HepG2 (cell line): ENCODE results near the gene MBIP.

ENCODE experiments used
- BRD4 ChIP-seq: sonication (generic); formaldehyde crosslinking; IDR thresholded peaks from 2 replicates; pipeline ENCODE4 v1.4.0; 2020; ENCODE audit warnings: missing genetic modification reagents
- CBFB ChIP-seq: sonication (generic); formaldehyde crosslinking; IDR thresholded peaks from 2 replicates; pipeline ENCODE4 v1.4.0; 2020; ENCODE audit warnings: missing genetic modification reagents
- CTCF ChIP-seq: sonication (generic); formaldehyde crosslinking; IDR thresholded peaks from 2 replicates; pipeline ENCODE4 v1.5.0; 2020; ENCODE audit warnings: mild to moderate bottlenecking, missing genetic modification reagents, moderate library complexity
- FOXA3 ChIP-seq: IDR thresholded peaks from 2 replicates; pipeline ENCODE4 v1.6.1; 2016; ENCODE audit warnings: missing genetic modification reagents, missing compliant biosample characterization
- HIC2 ChIP-seq: sonication (generic); formaldehyde crosslinking; IDR thresholded peaks from 2 replicates; pipeline ENCODE4 v1.9.0; 2022; ENCODE audit warnings: low read depth, missing genetic modification reagents
- HMGXB4 ChIP-seq, 2 experiments: sonication (generic) in 1 of 2; formaldehyde crosslinking in 1 of 2; IDR thresholded peaks; 2 replicates each; pipeline versions ENCODE4 v1.4.0 to v1.6.1; 2018 to 2020; ENCODE audit warnings: missing genetic modification reagents in 2 of 2, borderline replicate concordance in 1 of 2, low read depth in 1 of 2, mild to moderate bottlenecking in 1 of 2, missing biosample characterization in 1 of 2
- MAX ChIP-seq: IDR thresholded peaks from 2 replicates; pipeline ENCODE4 v1.6.1; 2012; ENCODE audit warnings: inconsistent platforms
- POLR2A ChIP-seq, 2 experiments: IDR thresholded peaks; 2 replicates each; pipeline ENCODE4 v1.6.1; 2011; ENCODE audit warnings: low read depth in 2 of 2, low read length in 2 of 2, mild to moderate bottlenecking in 1 of 2, moderate library complexity in 1 of 2; ENCODE audit not compliant: insufficient read depth in 1 of 2
- TCF12 ChIP-seq, 2 experiments: fragments of 450-650 bp in 1 of 2; sonication (generic) in 1 of 2; formaldehyde crosslinking in 1 of 2; IDR thresholded peaks; 2 replicates each; pipeline versions ENCODE4 v1.6.1 to v1.8.0; 2017 to 2022; ENCODE audit warnings: antibody characterized with exemption in 1 of 2, mild to moderate bottlenecking in 1 of 2, missing genetic modification reagents in 1 of 2, moderate library complexity in 1 of 2
- ZBTB1 ChIP-seq: sonication (generic); formaldehyde crosslinking; IDR thresholded peaks from 2 replicates; pipeline ENCODE4 v1.4.0; 2020; ENCODE audit warnings: missing genetic modification reagents, borderline replicate concordance
- ZFP62 ChIP-seq: sonication (generic); formaldehyde crosslinking; IDR thresholded peaks from 2 replicates; pipeline ENCODE4 v1.4.0; 2020; ENCODE audit warnings: missing genetic modification reagents
- ZKSCAN1 ChIP-seq: fragments of 150-350 bp; IDR thresholded peaks from 2 replicates; pipeline ENCODE4 v1.6.1; 2014; ENCODE audit warnings: low read length
- ZNF12 ChIP-seq: sonication (generic); formaldehyde crosslinking; IDR thresholded peaks from 2 replicates; pipeline ENCODE4 v1.5.0; 2020; ENCODE audit warnings: missing genetic modification reagents
- ZNF441 ChIP-seq: sonication (generic); formaldehyde crosslinking; IDR thresholded peaks from 2 replicates; pipeline ENCODE4 v1.7.0; 2021; ENCODE audit warnings: missing genetic modification reagents, borderline replicate concordance

- TF ChIP-seq POLR2A (IDR thresholded peaks at IDR 0.05; ENCODE audit: insufficient read depth in 1 of 2, low read depth in 2 of 2, low read length in 2 of 2) (no peak), CBFB (CRISPR knock-in tag) (no peak), HMGXB4 (CRISPR knock-in tag; IDR thresholded peaks at IDR 0.05; ENCODE audit: borderline replicate concordance in 1 of 2, low read depth in 1 of 2) (no peak), CTCF (CRISPR knock-in tag) (no peak), TCF12 (IDR thresholded peaks at IDR 0.05) (no peak), TCF12 (CRISPR knock-in tag; IDR thresholded peaks at IDR 0.05) (no peak), FOXA3 (CRISPR knock-in tag) (no peak), ZBTB1 (CRISPR knock-in tag) (no peak), MAX (no peak), HIC2 (CRISPR knock-in tag) (no peak), ZFP62 (CRISPR knock-in tag) (no peak), ZKSCAN1 (no peak), BRD4 (no peak), ZNF12 (CRISPR knock-in tag) (no peak), ZNF441 (no peak)
Measured at GRCh38 chr14:36325853-36326252, 5.4 kb upstream of the MBIP start.
